PC-3 (cell line): Measurements from ENCODE around the gene SIGLEC6. TPM values are rescaled to one million over a fixed set of nuclear protein-coding genes. Genes with fewer than 3 reads are reported as not detected.

Experiments used
- ATAC-seq: fragments of 200-7000 bp; cut with Tn5 transposase; 2 replicates; pipeline ENCODE4 v1.9.1; 2020; ENCODE audit warnings: mild to moderate bottlenecking, moderate library complexity
- Bru-seq: library from RNA; stranded (reverse); fragments of 400-500 nt; gene quantifications from one replicate; lab custom pipeline; 2021; lab: Mats Ljungman, UMichigan
- BruChase-seq, 2 experiments: library from RNA; stranded (reverse); fragments of 400-500 nt; gene quantifications; one replicate each; lab custom pipeline; 2021; lab: Mats Ljungman, UMichigan
- BruUV-seq: library from RNA; stranded (reverse); fragments of 400-500 nt; replicated peaks from 2 replicates; lab custom pipeline; 2021; lab: Mats Ljungman, UMichigan
- CTCF ChIA-PET: fragments of 300-600 bp; sonication (Branson Sonifier 250); formaldehyde crosslinking; loops from one replicate; lab custom pipeline; 2022; ENCODE audit warnings: antibody characterized with exemption; lab: Charles Lee
- POLR2A ChIA-PET: fragments of 300-600 bp; sonication (Branson Sonifier 250); formaldehyde crosslinking; loops from one replicate; lab custom pipeline; 2022; ENCODE audit warnings: antibody characterized with exemption; ENCODE audit not compliant: unreplicated experiment; lab: Charles Lee
- DNase-seq: peaks from one replicate; pipeline ENCODE4 v3.0.0-alpha.2; 2015
- H2AFZ ChIP-seq: fragments of 300-600 bp; sonication (generic); 2 replicates; pipeline ENCODE4 v1.6.0; 2016; ENCODE audit warnings: antibody characterized with exemption, low read length
- H3F3A ChIP-seq: fragments of 300-600 bp; sonication (generic); one replicate; pipeline ENCODE4 v1.6.0; 2017; ENCODE audit warnings: antibody characterized with exemption, low read length, control low read depth, mild to moderate bottlenecking; ENCODE audit not compliant: unreplicated experiment
- H3K27ac ChIP-seq: fragments of 300-600 bp; sonication (generic); 2 replicates; pipeline ENCODE4 v1.5.1; 2016; ENCODE audit warnings: mild to moderate bottlenecking, low read length
- H3K27me3 ChIP-seq: fragments of 300-600 bp; sonication (generic); 2 replicates; pipeline ENCODE4 v1.6.1; 2016; ENCODE audit warnings: low read length, mixed read lengths
- H3K36me3 ChIP-seq: fragments of 300-600 bp; sonication (generic); 2 replicates; pipeline ENCODE4 v1.6.1; 2016; ENCODE audit warnings: low read depth, mixed run types, low read length, mixed read lengths
- H3K4me1 ChIP-seq: fragments of 300-600 bp; sonication (generic); 2 replicates; pipeline ENCODE4 v1.5.1; 2016; ENCODE audit warnings: low read length; ENCODE audit not compliant: insufficient read depth
- H3K4me2 ChIP-seq: fragments of 300-600 bp; sonication (generic); 2 replicates; pipeline ENCODE4 v1.6.0; 2016; ENCODE audit warnings: low read length
- H3K4me3 ChIP-seq: fragments of 300-600 bp; sonication (generic); 2 replicates; pipeline ENCODE4 v1.5.1; 2016; ENCODE audit warnings: mild to moderate bottlenecking, low read length, mixed read lengths
- H3K79me2 ChIP-seq: fragments of 300-600 bp; sonication (generic); 2 replicates; pipeline ENCODE4 v1.6.1; 2017; ENCODE audit warnings: low read length, mixed read lengths
- H3K9ac ChIP-seq: fragments of 300-600 bp; sonication (generic); 2 replicates; pipeline ENCODE4 v1.6.0; 2016; ENCODE audit warnings: mild to moderate bottlenecking, low read length
- H3K9me2 ChIP-seq: fragments of 300-600 bp; sonication (generic); replicated peaks from 2 replicates; pipeline ENCODE4 v1.6.1; 2016; ENCODE audit warnings: mixed run types, low read length, mixed read lengths
- H3K9me3 ChIP-seq: fragments of 300-600 bp; sonication (generic); 2 replicates; pipeline ENCODE4 v1.6.1; 2016; ENCODE audit warnings: low read length, mixed read lengths
- H4K20me1 ChIP-seq: fragments of 300-600 bp; sonication (generic); 2 replicates; pipeline ENCODE4 v1.6.1; 2016; ENCODE audit warnings: low read length, mixed read lengths
- CTCF ChIP-seq: fragments of 300-600 bp; sonication (generic); conservative IDR thresholded peaks from 2 replicates; pipeline ENCODE4 v1.5.1; 2017; ENCODE audit warnings: antibody characterized with exemption, low read depth, mild to moderate bottlenecking, low read length
- EZH2 ChIP-seq: fragments of 300-600 bp; sonication (generic); IDR thresholded peaks from one replicate; pipeline ENCODE4 v1.6.1; 2017; ENCODE audit warnings: antibody characterized with exemption, mild to moderate bottlenecking, low read length; ENCODE audit not compliant: unreplicated experiment
- EZH2phosphoT487 ChIP-seq: fragments of 300-600 bp; sonication (generic); IDR thresholded peaks from 2 replicates; pipeline ENCODE4 v1.6.1; 2018; ENCODE audit warnings: mild to moderate bottlenecking, antibody characterized with exemption, low read length, borderline replicate concordance
- intact Hi-C: fragments of 100-400 bp; cut with micrococcal nuclease; formaldehyde crosslinking; loops from 2 replicates; pipeline ENCODE4 v1.9.0; 2023
- long read RNA-seq: library from polyadenylated mRNA; unstranded; transcript quantifications from one replicate; pipeline ENCODE4 v2.0.0, GENCODE V29; 2021; ENCODE audit not compliant: unreplicated experiment
- total RNA-seq: library from RNA; depleted of rRNA; stranded (reverse); fragments of >200 nt; gene quantifications from 2 replicates; pipeline ENCODE4 v1.2.3, GENCODE V29; 2014; rRNA removed

SIGLEC6 gene
- not detected in 2 replicates for total RNA-seq
- not detected for Bru-seq, nascent RNA
- not detected for BruChase-seq, experiment 1, labeled RNA remaining after a 6-hour chase
- BruChase-seq, experiment 2, labeled RNA remaining after a 2-hour chase, result not detected
- long read RNA-seq, result 0 reads

GRCh38 chr19:51531349-51532315 is at the start of gene SIGLEC6:
Gene SIGLEC6, minus strand, starts transcription at chr19:51531670. Its CDS starts 22 bp downstream, at chr19:51531648.
- CTCF ChIA-PET, result no interaction called here
- POLR2A ChIA-PET, result no interaction called here
- no peak within 1 kb of the TSS for H3K4me3 ChIP-seq

GRCh38 chr19:51576850-51577249 is 45.4 kb upstream of the SIGLEC6 start:
- no peak for DNase-seq
- POLR2A ChIA-PET, result no interaction called here
- H3K79me2 ChIP-seq, result peaks cover 60% of the 10 kb centered on the region
- H3F3A ChIP-seq, result peaks cover 5% of the 10 kb centered on the region
- H3K4me2 ChIP-seq, result no peak overlapping the region
- peaks cover 31% of the 10 kb centered on the region for H3K4me1 ChIP-seq
- H3K27me3 ChIP-seq, result no peaks in the 10 kb centered on the region
- H3K4me3 ChIP-seq, result no peak overlapping the region
- H3K9me2 ChIP-seq, result no peaks in the 10 kb centered on the region
- TF ChIP-seq EZH2phosphoT487, result no peak
- no peak for TF ChIP-seq CTCF
- no peak for TF ChIP-seq EZH2
- H3K9ac ChIP-seq, result no peak overlapping the region
- no peak for ATAC-seq
- no peak overlapping the region for H3K27ac ChIP-seq
- H2AFZ ChIP-seq, result no peak overlapping the region
- peaks cover 4% of the 10 kb centered on the region; the same call in 1 of the 2 replicates for H4K20me1 ChIP-seq
- H3K36me3 ChIP-seq, result peaks cover 59% of the 10 kb centered on the region
- CTCF ChIA-PET, result no interaction called here
- H3K9me3 ChIP-seq, result no peaks in the 10 kb centered on the region
- intact Hi-C loops, result no loop called here
- no TSS peak for BruUV-seq

More at GRCh38 chr19:51531349-51532315, at the start of gene SIGLEC6:
- no peaks in the 10 kb centered on the region for H3K79me2 ChIP-seq
- no peak within 1 kb of the TSS for H3K4me2 ChIP-seq
- no peaks in the 10 kb centered on the region for H3K9me2 ChIP-seq
- no peaks in the 10 kb centered on the region for H3K9me3 ChIP-seq
- no TSS peak for BruUV-seq
- intact Hi-C loops, result no loop called here
- H3K36me3 ChIP-seq, result no peaks in the 10 kb centered on the region
- H4K20me1 ChIP-seq, result no peaks in the 10 kb centered on the region
- no peak within 1 kb of the TSS for H3K27ac ChIP-seq
- H3F3A ChIP-seq, result no peaks in the 10 kb centered on the region
- H3K9ac ChIP-seq, result no peak within 1 kb of the TSS
- DNase-seq (no peak), ATAC-seq (no peak)
- H2AFZ ChIP-seq, result no peak within 1 kb of the TSS
- TF ChIP-seq CTCF, result no peak
- TF ChIP-seq EZH2, result no peak
- no peak for TF ChIP-seq EZH2phosphoT487
- peaks cover 100% of the 10 kb centered on the region for H3K27me3 ChIP-seq
- H3K4me1 ChIP-seq, result no peaks in the 10 kb centered on the region
